Measurements from ENCODE around the gene PSMA6. TPM values are rescaled to one million over a fixed set of nuclear protein-coding genes. Genes with fewer than 3 reads are reported as not detected.

Gene PSMA6
- total RNA-seq, 1 donor from 2014 or later: 225 TPM

DNA sequence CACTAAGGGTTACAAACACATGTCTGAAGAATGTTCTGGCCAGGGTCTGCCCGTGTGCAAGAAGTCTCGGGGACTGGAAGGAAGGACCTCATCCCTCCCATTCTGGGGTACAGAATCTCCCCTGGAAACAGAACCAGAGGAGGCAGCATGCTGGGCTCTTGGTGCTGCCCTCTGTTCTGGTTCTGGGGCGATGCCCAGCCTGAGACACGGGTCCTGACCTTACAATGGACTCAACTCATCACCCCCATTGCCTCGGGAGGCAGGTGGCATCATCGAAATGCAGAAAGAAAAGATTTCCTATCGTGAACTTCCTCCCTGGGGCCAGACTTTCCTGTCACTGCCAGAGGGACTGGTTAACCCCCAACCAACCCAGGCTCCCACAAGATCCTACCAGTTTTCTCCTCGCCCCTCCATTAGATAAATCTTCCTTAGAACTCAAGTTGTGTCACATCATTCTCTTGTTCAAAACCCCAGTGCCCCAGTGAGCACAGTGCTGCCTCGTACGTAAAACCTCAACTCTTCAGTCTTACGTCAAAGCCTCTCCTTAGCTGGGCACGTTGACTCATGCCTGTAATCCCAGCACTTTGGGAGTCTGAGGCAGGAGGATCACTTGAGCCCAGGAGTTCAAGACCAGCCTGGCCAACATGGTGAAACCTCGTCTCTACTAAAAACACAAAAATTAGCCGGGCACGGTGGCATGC lies 52.1 kb downstream of the PSMA6 start:
- Histone ChIP-seq H3K79me2 (ENCODE audit: insufficient read depth, low read length) (no peaks in the 10 kb centered on the region), H3K4me1 (ENCODE audit: insufficient read depth, low read length) (peaks cover 13% of the 10 kb centered on the region), H2AFZ (ENCODE audit: low read depth, low read length) (no peak overlapping the region), H3K36me3 (ENCODE audit: insufficient read depth, low read length) (no peaks in the 10 kb centered on the region), H3K9ac (ENCODE audit: low read length) (no peak overlapping the region), H3K4me3 (ENCODE audit: insufficient read depth, low read depth, low read length) (no peak overlapping the region), H4K20me1 (ENCODE audit: insufficient read depth, low read length) (no peaks in the 10 kb centered on the region), H3K9me3 (ENCODE audit: insufficient read depth, low read depth, low read length) (no peaks in the 10 kb centered on the region), H3K27ac (ENCODE audit: low read depth, low read length) (no peak overlapping the region), H3K4me2 (ENCODE audit: low read length) (no peak overlapping the region), H3K27me3 (ENCODE audit: insufficient read depth, low read length) (no peaks in the 10 kb centered on the region)
- Mint-ChIP-seq H3K4me1 (ENCODE audit: low read depth, unreplicated experiment) (peaks cover 6% of the 10 kb centered on the region), H3K36me3 (ENCODE audit: low read depth, unreplicated experiment) (no peaks in the 10 kb centered on the region), H3K4me3 (ENCODE audit: unreplicated experiment) (no peak overlapping the region), H3K27ac (ENCODE audit: unreplicated experiment) (no peak overlapping the region), H3K27me3 (ENCODE audit: low read depth, unreplicated experiment) (peaks cover 8% of the 10 kb centered on the region), H3K9me3 (ENCODE audit: unreplicated experiment) (no peaks in the 10 kb centered on the region)
- FAIRE-seq: no peak
- no peak for DNase-seq (ENCODE audit: low read depth)
- TF ChIP-seq, protein P1, sequence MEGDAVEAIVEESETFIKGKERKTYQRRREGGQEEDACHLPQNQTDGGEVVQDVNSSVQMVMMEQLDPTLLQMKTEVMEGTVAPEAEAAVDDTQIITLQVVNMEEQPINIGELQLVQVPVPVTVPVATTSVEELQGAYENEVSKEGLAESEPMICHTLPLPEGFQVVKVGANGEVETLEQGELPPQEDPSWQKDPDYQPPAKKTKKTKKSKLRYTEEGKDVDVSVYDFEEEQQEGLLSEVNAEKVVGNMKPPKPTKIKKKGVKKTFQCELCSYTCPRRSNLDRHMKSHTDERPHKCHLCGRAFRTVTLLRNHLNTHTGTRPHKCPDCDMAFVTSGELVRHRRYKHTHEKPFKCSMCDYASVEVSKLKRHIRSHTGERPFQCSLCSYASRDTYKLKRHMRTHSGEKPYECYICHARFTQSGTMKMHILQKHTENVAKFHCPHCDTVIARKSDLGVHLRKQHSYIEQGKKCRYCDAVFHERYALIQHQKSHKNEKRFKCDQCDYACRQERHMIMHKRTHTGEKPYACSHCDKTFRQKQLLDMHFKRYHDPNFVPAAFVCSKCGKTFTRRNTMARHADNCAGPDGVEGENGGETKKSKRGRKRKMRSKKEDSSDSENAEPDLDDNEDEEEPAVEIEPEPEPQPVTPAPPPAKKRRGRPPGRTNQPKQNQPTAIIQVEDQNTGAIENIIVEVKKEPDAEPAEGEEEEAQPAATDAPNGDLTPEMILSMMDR (IDR thresholded peaks at IDR 0.05; ENCODE audit: insufficient read depth, low read depth, low read length): no peak
- no peak for TF ChIP-seq EZH2 (IDR thresholded peaks at IDR 0.05; ENCODE audit: insufficient read depth, low read length)

DNA sequence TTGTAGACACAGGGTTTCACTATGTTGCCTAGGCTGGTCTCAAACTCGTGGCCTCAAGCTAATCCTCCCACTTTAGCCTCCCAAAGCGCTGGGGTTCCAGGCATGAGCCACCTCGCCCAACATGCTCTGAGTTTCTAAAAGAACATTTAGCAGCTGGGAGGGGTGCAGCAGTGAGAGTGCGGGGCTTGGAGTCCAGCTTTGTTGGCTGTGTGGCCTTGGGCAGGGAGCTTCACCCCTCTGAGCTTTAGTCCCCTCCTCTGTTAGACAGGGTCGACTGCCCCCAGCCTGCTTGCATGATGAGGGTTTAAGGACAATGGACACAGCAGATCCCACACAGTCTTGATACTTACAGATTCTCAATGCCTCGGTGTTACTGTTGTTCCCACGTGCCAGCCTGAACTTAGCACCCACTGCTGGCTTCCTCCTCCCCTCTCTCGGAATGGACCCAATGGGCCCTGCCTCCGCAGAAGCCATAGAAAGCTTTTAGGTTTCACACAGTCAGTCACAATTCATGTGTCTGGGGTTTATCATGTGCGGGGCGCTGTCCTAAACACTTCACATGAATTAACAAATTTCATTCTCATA lies 54.6 kb downstream of the PSMA6 start:
- Histone ChIP-seq H4K20me1 (ENCODE audit: insufficient read depth, low read length) (no peaks in the 10 kb centered on the region), H3K4me1 (ENCODE audit: insufficient read depth, low read length) (peaks cover 5% of the 10 kb centered on the region), H3K36me3 (ENCODE audit: insufficient read depth, low read length) (no peaks in the 10 kb centered on the region), H3K4me2 (ENCODE audit: low read length) (no peak overlapping the region), H3K27me3 (ENCODE audit: insufficient read depth, low read length) (no peaks in the 10 kb centered on the region), H3K9ac (ENCODE audit: low read length) (no peak overlapping the region), H3K27ac (ENCODE audit: low read depth, low read length) (no peak overlapping the region), H2AFZ (ENCODE audit: low read depth, low read length) (no peak overlapping the region), H3K4me3 (ENCODE audit: insufficient read depth, low read depth, low read length) (no peak overlapping the region), H3K79me2 (ENCODE audit: insufficient read depth, low read length) (no peaks in the 10 kb centered on the region), H3K9me3 (ENCODE audit: insufficient read depth, low read depth, low read length) (no peaks in the 10 kb centered on the region)
- H3K27me3 Mint-ChIP-seq (ENCODE audit: low read depth, unreplicated experiment): peaks cover 8% of the 10 kb centered on the region
- no peak for DNase-seq (ENCODE audit: low read depth)
- no peak overlapping the region for H3K4me3 Mint-ChIP-seq (ENCODE audit: unreplicated experiment)
- H3K4me1 Mint-ChIP-seq (ENCODE audit: low read depth, unreplicated experiment): peaks cover 8% of the 10 kb centered on the region
- H3K27ac Mint-ChIP-seq (ENCODE audit: unreplicated experiment): no peak overlapping the region
- TF ChIP-seq EZH2 (IDR thresholded peaks at IDR 0.05; ENCODE audit: insufficient read depth, low read length): no peak
- TF ChIP-seq, protein P1 (IDR thresholded peaks at IDR 0.05; ENCODE audit: insufficient read depth, low read depth, low read length): no peak
- FAIRE-seq: no peak
- no peaks in the 10 kb centered on the region for H3K9me3 Mint-ChIP-seq (ENCODE audit: unreplicated experiment)
- no peaks in the 10 kb centered on the region for H3K36me3 Mint-ChIP-seq (ENCODE audit: low read depth, unreplicated experiment)
